ENCODE results near the gene USP32. TPM values are rescaled to one million over a fixed set of nuclear protein-coding genes. Genes with fewer than 3 reads are reported as not detected.

Gene USP32
- total and polyA plus RNA-seq, 10 of the 15 experiments (the other 5 are each of a cell fraction or from before 2014, with no cell fraction given): 7.8 to 37.3 (median 25.5) TPM

DNA sequence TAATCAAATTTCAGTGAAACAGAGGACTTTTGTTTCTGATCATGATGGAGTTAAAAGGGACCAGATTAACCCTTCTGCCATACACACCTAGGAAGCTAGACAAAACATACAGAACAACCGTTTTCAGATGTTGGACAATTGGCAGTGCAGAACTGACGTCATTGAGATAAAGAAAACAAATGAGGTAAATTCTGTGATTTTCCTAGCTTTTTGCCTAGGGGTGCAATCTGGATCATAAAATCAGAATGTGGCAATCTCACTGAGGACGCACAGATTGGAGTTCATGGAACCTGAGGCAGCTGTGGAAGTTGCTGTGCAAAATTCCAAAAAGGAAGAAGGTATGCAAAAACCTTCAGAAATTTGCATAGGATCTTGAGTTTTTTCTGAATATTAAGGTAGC lies 15.0 kb upstream of the USP32 start:
- no peak overlapping the region for H3K4me2 ChIP-seq (ENCODE audit: control insufficient read depth, insufficient read depth)
- no peaks in the 10 kb centered on the region for H3K36me3 ChIP-seq (ENCODE audit: control insufficient read depth in 2 of 2, insufficient read depth in 2 of 2, low read length in 1 of 2)
- in situ Hi-C loops (cut with MboI): no loop called here

DNA sequence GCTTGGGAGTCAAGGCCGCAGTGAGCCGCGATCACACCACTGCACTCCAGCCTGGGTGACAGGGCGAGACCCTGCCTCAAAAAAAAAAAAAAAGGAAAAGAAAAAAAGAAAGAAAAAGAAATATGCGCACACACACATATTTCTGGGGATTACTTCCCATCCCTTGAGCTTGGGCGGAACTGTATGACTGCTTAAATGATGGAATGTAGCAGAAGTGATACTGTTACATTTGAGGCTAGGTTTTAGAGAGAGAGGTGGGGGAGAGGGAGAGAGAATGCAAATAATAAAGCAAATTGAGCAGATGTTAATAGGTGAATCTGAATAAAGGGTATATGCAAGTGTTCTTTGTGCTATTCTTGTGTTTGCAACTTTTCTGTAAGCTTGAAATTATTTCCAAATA lies 12.0 kb upstream of the USP32 start:
- no peaks in the 10 kb centered on the region for H4K20me1 ChIP-seq (ENCODE audit: control insufficient read depth, insufficient read depth)
- FAIRE-seq (no peak), DNase-seq (ENCODE audit: low read depth, low spot score) (no peak), ATAC-seq (no peak)
- no peak overlapping the region for H3K9ac ChIP-seq (ENCODE audit: control insufficient read depth, insufficient read depth, low read length)
- no peak overlapping the region for H3K4me3 ChIP-seq
- CTCF ChIA-PET: interaction anchor here (0.5 to 2.4 kb wide), 5 partner anchors 10 to 71 kb away, joined by 3 to 8 read pairs (median 3); no protein-coding TSS in a partner anchor
- RAD21 ChIA-PET (ENCODE audit: unreplicated experiment): interaction anchor here (1.3 kb wide), 1 partner anchor 173 kb away, joined by 3 read pairs; no protein-coding TSS in a partner anchor
- TF ChIP-seq RBBP5 (conservative IDR thresholded peaks at IDR 0.05): no peak
- TF ChIP-seq TARDBP (IDR thresholded peaks at IDR 0.05; ENCODE audit: borderline replicate concordance): no peak
- no peak for TF ChIP-seq JUND (IDR thresholded peaks at IDR 0.05; ENCODE audit: low read depth, low read length)
- no peak for TF ChIP-seq KLF5 (IDR thresholded peaks at IDR 0.05; ENCODE audit: partially characterized antibody)
- no peak for TF ChIP-seq TCF7 (IDR thresholded peaks at IDR 0.05; ENCODE audit: borderline replicate concordance)
- TF ChIP-seq GATAD2B (conservative IDR thresholded peaks at IDR 0.05; ENCODE audit: low read depth): no peak
- TF ChIP-seq MEF2A (IDR thresholded peaks at IDR 0.05; ENCODE audit: insufficient read depth, low read depth, low read length): no peak
- TF ChIP-seq, protein P1, sequence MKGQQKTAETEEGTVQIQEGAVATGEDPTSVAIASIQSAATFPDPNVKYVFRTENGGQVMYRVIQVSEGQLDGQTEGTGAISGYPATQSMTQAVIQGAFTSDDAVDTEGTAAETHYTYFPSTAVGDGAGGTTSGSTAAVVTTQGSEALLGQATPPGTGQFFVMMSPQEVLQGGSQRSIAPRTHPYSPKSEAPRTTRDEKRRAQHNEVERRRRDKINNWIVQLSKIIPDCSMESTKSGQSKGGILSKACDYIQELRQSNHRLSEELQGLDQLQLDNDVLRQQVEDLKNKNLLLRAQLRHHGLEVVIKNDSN (IDR thresholded peaks at IDR 0.05; ENCODE audit: borderline replicate concordance, extremely low read length, insufficient read depth, low read depth, low read length): no peak
- no peaks in the 10 kb centered on the region for H3K36me3 ChIP-seq (ENCODE audit: control insufficient read depth in 2 of 2, insufficient read depth in 2 of 2, low read length in 1 of 2)
- no peaks in the 10 kb centered on the region for H3K9me3 ChIP-seq (replicated peaks; ENCODE audit: control insufficient read depth, insufficient read depth, low read length)
- intact Hi-C loops (cut with micrococcal nuclease; ENCODE audit: unreplicated experiment) (no loop called here), in situ Hi-C loops (cut with MboI) (no loop called here)
- no peaks in the 10 kb centered on the region for H3K27me3 ChIP-seq (replicated peaks in 1 of 2; ENCODE audit: control insufficient read depth in 2 of 2, insufficient read depth in 2 of 2, low read length in 1 of 2)
- no peak overlapping the region for H2AFZ ChIP-seq (ENCODE audit: control insufficient read depth, low read depth, low read length)
- no peak overlapping the region for H3K4me2 ChIP-seq (ENCODE audit: control insufficient read depth, insufficient read depth)
- BruUV-seq (replicated peaks): no TSS peak
- WGBS (ENCODE audit: insufficient coverage, insufficient replicate concordance, low lambda C conversion rate, missing lambda C conversion rate): 100% methylated on average over 5 of the region's 6 CpGs
- no peak overlapping the region for H3K27ac ChIP-seq (ENCODE audit: control insufficient read depth, insufficient read depth)
- H3K79me2 ChIP-seq (ENCODE audit: control insufficient read depth, insufficient read depth, low read length): no peaks in the 10 kb centered on the region
- no peaks in the 10 kb centered on the region for H3K4me1 ChIP-seq (ENCODE audit: control insufficient read depth, insufficient read depth, low read length)
- SMC1A ChIA-PET (ENCODE audit: uncharacterized antibody, unreplicated experiment): interaction anchor here (1.2 to 2.2 kb wide), 3 partner anchors 8 to 172 kb away, joined by 3 to 6 read pairs (median 3); no protein-coding TSS in a partner anchor
- POLR2A ChIA-PET: interaction anchor here (1.4 kb wide), 1 partner anchor 12 kb away, joined by 4 read pairs; the partner anchor contains the start of gene USP32

More for the DNA sequence above, 15.0 kb upstream of the USP32 start:
- SMC1A ChIA-PET (ENCODE audit: uncharacterized antibody, unreplicated experiment): interaction anchor here (0.6 to 1.7 kb wide), 4 partner anchors 8 to 175 kb away, joined by 3 to 6 read pairs (median 4); no protein-coding TSS in a partner anchor
- RAD21 ChIA-PET (ENCODE audit: unreplicated experiment): interaction anchor here (1.0 to 1.8 kb wide), 2 partner anchors 8 to 18 kb away, joined by 3 to 4 read pairs; no protein-coding TSS in a partner anchor
- intact Hi-C loops (cut with micrococcal nuclease; ENCODE audit: unreplicated experiment): no loop called here
- Histone ChIP-seq H4K20me1 (ENCODE audit: control insufficient read depth, insufficient read depth) (no peaks in the 10 kb centered on the region), H3K79me2 (ENCODE audit: control insufficient read depth, insufficient read depth, low read length) (no peaks in the 10 kb centered on the region), H3K27me3 (replicated peaks in 1 of 2; ENCODE audit: control insufficient read depth in 2 of 2, insufficient read depth in 2 of 2, low read length in 1 of 2) (no peaks in the 10 kb centered on the region), H3K9me3 (replicated peaks; ENCODE audit: control insufficient read depth, insufficient read depth, low read length) (no peaks in the 10 kb centered on the region; the same call in 2 of the 3 replicates), H2AFZ (ENCODE audit: control insufficient read depth, low read depth, low read length) (no peak overlapping the region), H3K4me3 (no peak overlapping the region), H3K4me1 (ENCODE audit: control insufficient read depth, insufficient read depth, low read length) (no peaks in the 10 kb centered on the region), H3K9ac (ENCODE audit: control insufficient read depth, insufficient read depth, low read length) (no peak overlapping the region), H3K27ac (ENCODE audit: control insufficient read depth, insufficient read depth) (no peak overlapping the region)
- DNase-seq (ENCODE audit: low read depth, low spot score) (no peak), ATAC-seq (no peak), FAIRE-seq (no peak)
- POLR2A ChIA-PET: interaction anchor here (0.6 kb wide), 2 partner anchors 81 to 1488 kb away, joined by 3 to 6 read pairs; no protein-coding TSS in a partner anchor
- TF ChIP-seq ETV6 (conservative IDR thresholded peaks at IDR 0.05 in 1 of 2, IDR thresholded peaks at IDR 0.05 in 1 of 2; ENCODE audit: borderline replicate concordance in 1 of 2, low read depth in 1 of 2) (peak in 1 of 2 experiments; percentile 21; a peak in 1 of 4 replicates), NFXL1 (IDR thresholded peaks at IDR 0.05; ENCODE audit: borderline replicate concordance) (0 out of 2 replicates have a peak, but pooled peaks have one; percentile 35), BMI1 (IDR thresholded peaks at IDR 0.05; ENCODE audit: borderline replicate concordance) (no peak), SMAD1 (IDR thresholded peaks at IDR 0.05; ENCODE audit: low read depth, partially characterized antibody) (no peak), ZNF217 (IDR thresholded peaks at IDR 0.05) (no peak), PML (IDR thresholded peaks at IDR 0.05; ENCODE audit: low read length) (no peak)
- TF ChIP-seq, protein P2, sequence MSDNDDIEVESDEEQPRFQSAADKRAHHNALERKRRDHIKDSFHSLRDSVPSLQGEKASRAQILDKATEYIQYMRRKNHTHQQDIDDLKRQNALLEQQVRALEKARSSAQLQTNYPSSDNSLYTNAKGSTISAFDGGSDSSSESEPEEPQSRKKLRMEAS (IDR thresholded peaks at IDR 0.05; ENCODE audit: low read depth, low read length): no peak
- BruUV-seq (replicated peaks): no TSS peak
- CTCF ChIA-PET: no interaction called here
- 79% methylated on average over 3 of the region's 3 CpGs for WGBS (ENCODE audit: insufficient coverage, insufficient replicate concordance, low lambda C conversion rate, missing lambda C conversion rate)

Measured in GM12878 (cell line).